Neural crest cell (in vitro differentiated cells): Measurements from ENCODE around the gene ENTREP3. TPM values are rescaled to one million over a fixed set of nuclear protein-coding genes. Genes with fewer than 3 reads are reported as not detected.
"Not testable (repeated sequence)": the region's sequence is repeated elsewhere in the genome, so short reads cannot be mapped to it uniquely, and the experiment has no call there.

Experiments used
- DNase-seq: peaks from one replicate; pipeline ENCODE4 v3.0.0; 2021; ENCODE audit warnings: low read depth, mixed read lengths, low spot score
- H3K27ac Mint-ChIP-seq: one replicate; pipeline ENCODE4 v1.8.0; 2021; ENCODE audit warnings: mild to moderate bottlenecking, mixed read lengths; ENCODE audit not compliant: unreplicated experiment
- H3K27me3 Mint-ChIP-seq: 2 replicates; pipeline ENCODE4 v1.8.0; 2021; ENCODE audit warnings: low read depth, mild to moderate bottlenecking, mixed read lengths
- H3K36me3 Mint-ChIP-seq: 2 replicates; pipeline ENCODE4 v1.8.0; 2021; ENCODE audit warnings: low read depth, mild to moderate bottlenecking, mixed read lengths
- H3K4me1 Mint-ChIP-seq: 2 replicates; pipeline ENCODE4 v1.8.0; 2021; ENCODE audit warnings: mixed read lengths
- H3K4me3 Mint-ChIP-seq: one replicate; pipeline ENCODE4 v1.8.0; 2021; ENCODE audit warnings: mild to moderate bottlenecking, mixed read lengths
- H3K9me3 Mint-ChIP-seq: 2 replicates; pipeline ENCODE4 v1.8.0; 2021; ENCODE audit warnings: mixed read lengths
- CTCF ChIP-seq: fragments of 200-600 bp; sonication (generic); conservative IDR thresholded peaks from 2 replicates; pipeline ENCODE4 v1.5.0; 2021; ENCODE audit warnings: antibody characterized with exemption, mild to moderate bottlenecking
- total RNA-seq: library from RNA; stranded (reverse); gene quantifications from 2 replicates; pipeline ENCODE4 v1.2.1, GENCODE V29; 2021

Gene ENTREP3
- total RNA-seq, 1 donor from 2014 or later = 93.1 TPM

- no peaks in the 10 kb centered on the region for H3K9me3 Mint-ChIP-seq
- no peak for TF ChIP-seq CTCF
- no peaks in the 10 kb centered on the region for H3K36me3 Mint-ChIP-seq
- DNase-seq = no peak
- H3K27me3 Mint-ChIP-seq = no peaks in the 10 kb centered on the region
- peak overlapping the region; percentile 35 for H3K27ac Mint-ChIP-seq
- H3K4me3 Mint-ChIP-seq = no peak overlapping the region
- H3K4me1 Mint-ChIP-seq = no peaks in the 10 kb centered on the region
These were observed 37.9 kb upstream of the ENTREP3 start for GRCh38 chr1:155293086-155293749.

DNA sequence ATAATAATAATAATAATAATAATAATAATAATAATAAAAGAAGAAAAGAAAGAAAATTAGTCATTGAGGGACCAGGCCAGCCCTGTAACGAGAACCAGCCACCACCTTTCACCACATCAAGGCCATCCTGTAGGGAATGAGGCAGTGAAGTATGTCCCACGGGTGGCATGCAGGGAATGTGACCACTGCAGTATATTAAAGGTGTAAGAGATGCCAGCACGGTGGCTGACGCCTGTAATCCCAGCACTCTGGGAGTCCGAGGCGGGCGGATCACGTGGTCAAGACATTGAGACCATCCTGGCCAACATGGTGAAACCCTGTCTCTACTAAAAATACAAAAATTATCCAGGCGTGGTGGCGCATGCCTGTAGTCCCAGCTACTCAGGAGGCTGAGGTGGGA is 35.7 kb upstream of the ENTREP3 start:
- H3K4me3 Mint-ChIP-seq, H3K27ac Mint-ChIP-seq, DNase-seq, H3K4me1 Mint-ChIP-seq, H3K9me3 Mint-ChIP-seq, H3K27me3 Mint-ChIP-seq, H3K36me3 Mint-ChIP-seq: not testable (repeated sequence)

DNA sequence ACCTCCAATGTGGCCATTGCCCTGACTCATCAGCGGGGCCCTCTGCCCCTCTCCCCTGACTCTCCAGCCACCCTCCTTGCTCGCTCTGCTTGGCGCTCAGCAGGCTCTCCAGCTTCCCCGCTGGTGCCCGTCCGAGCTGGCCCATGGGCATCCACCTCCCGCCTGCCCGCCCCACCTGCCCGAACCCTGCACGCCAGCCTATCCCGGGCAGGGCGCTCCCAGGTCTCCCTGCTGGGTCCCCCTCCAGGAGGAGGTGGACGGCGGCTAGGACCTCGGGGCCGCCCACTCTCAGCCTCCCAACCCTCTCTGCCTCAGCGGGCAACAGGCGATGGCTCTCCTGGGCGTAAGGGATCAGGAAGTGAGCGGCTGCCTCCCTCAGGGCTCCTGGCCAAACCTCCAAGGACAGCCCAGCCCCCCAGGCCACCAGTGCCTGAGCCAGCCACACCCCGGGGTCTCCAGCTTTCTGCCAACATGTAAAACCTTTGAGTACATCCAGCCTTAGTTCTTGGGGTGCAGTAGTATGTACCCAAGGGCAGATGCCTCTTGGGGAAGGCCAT is 32.8 kb upstream of the ENTREP3 start:
- H3K9me3 Mint-ChIP-seq = no peaks in the 10 kb centered on the region
- H3K27me3 Mint-ChIP-seq = no peaks in the 10 kb centered on the region
- DNase-seq = no peak
- H3K36me3 Mint-ChIP-seq = no peaks in the 10 kb centered on the region
- no peak for TF ChIP-seq CTCF
- no peak overlapping the region for H3K27ac Mint-ChIP-seq
- no peaks in the 10 kb centered on the region for H3K4me1 Mint-ChIP-seq
- no peak overlapping the region for H3K4me3 Mint-ChIP-seq

DNA sequence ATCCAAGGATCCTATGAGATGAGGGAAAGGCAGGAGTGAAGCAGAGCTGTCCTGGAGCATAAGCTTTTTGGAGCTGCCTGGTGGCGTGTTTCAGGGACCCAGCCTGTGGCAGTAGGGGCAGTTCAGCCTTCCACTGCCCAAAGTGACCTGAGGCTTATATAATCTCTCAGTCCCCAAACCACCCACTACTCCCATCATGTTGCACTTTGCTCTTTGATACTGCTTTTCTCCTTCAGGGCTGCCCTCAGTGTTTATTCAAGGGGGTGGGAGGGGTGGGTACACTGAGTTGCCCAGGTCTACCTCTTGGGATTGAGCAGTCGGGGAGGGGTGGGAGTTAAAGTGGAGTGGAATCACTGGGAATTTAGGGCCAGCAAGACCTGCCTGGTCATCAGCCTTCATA is 31.3 kb upstream of the ENTREP3 start:
- Mint-ChIP-seq H3K4me1 (no peaks in the 10 kb centered on the region), H3K9me3 (no peaks in the 10 kb centered on the region), H3K36me3 (peaks cover 2% of the 10 kb centered on the region), H3K27ac (no peak overlapping the region), H3K4me3 (no peak overlapping the region), H3K27me3 (no peaks in the 10 kb centered on the region)
- DNase-seq = no peak
- TF ChIP-seq CTCF = no peak

DNA sequence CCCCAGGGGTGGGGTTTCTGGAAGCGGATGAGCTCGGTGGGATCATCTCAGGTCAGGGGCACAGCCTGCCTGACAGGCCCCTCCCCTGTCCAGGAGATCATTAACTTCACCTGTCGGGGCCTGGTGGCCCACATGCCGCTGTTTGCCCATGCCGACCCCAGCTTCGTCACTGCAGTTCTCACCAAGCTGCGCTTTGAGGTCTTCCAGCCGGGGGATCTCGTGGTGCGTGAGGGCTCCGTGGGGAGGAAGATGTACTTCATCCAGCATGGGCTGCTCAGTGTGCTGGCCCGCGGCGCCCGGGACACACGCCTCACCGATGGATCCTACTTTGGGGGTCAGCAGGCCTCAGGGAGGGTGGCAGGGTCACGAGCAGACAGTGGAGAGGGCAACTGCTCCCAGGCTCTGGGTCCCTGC is 30.4 kb upstream of the ENTREP3 start:
- DNase-seq = no peak
- no peaks in the 10 kb centered on the region for H3K9me3 Mint-ChIP-seq
- H3K36me3 Mint-ChIP-seq = peaks cover 2% of the 10 kb centered on the region
- TF ChIP-seq CTCF = no peak
- no peaks in the 10 kb centered on the region for H3K4me1 Mint-ChIP-seq
- no peak overlapping the region for H3K27ac Mint-ChIP-seq
- H3K4me3 Mint-ChIP-seq = no peak overlapping the region
- no peaks in the 10 kb centered on the region for H3K27me3 Mint-ChIP-seq

GRCh38 chr1:155285063-155285462 is 29.8 kb upstream of the ENTREP3 start:
- H3K36me3 Mint-ChIP-seq = peaks cover 2% of the 10 kb centered on the region
- H3K27ac Mint-ChIP-seq = peak overlapping the region; percentile 12
- H3K27me3 Mint-ChIP-seq = no peaks in the 10 kb centered on the region
- no peak overlapping the region for H3K4me3 Mint-ChIP-seq
- TF ChIP-seq CTCF = no peak
- no peaks in the 10 kb centered on the region for H3K9me3 Mint-ChIP-seq
- no peak for DNase-seq
- no peaks in the 10 kb centered on the region for H3K4me1 Mint-ChIP-seq
